PFSK-1 (cell line): ENCODE measurements around the gene MSTN.

Experiments
- FOXP2 ChIP-seq: optimal IDR thresholded peaks from 2 replicates; pipeline ENCODE3; 2011; ENCODE audit warnings: borderline replicate concordance, control low read depth, inconsistent platforms; ENCODE audit not compliant: insufficient read depth; ENCODE audit errors: extremely low read length, extremely low read depth
- POLR2AphosphoS5 ChIP-seq: IDR thresholded peaks from 2 replicates; pipeline ENCODE4 v1.6.1; 2012; ENCODE audit warnings: low read depth, mild to moderate bottlenecking, control low read depth, low read length, moderate library complexity
- REST ChIP-seq, 2 experiments: IDR thresholded peaks; 2 replicates each; pipeline versions ENCODE4 v1.6.1 to v1.8.0; 2011 to 2012; ENCODE audit warnings: low read depth in 2 of 2, low read length in 2 of 2, control low read depth in 1 of 2, inconsistent platforms in 1 of 2, mild to moderate bottlenecking in 1 of 2, moderate library complexity in 1 of 2; ENCODE audit not compliant: insufficient read depth in 1 of 2
- SIN3A ChIP-seq: IDR thresholded peaks from 2 replicates; pipeline ENCODE4 v1.6.1; 2012; ENCODE audit warnings: mild to moderate bottlenecking, low read length, moderate library complexity, borderline replicate concordance; ENCODE audit not compliant: insufficient read depth
- TAF1 ChIP-seq: IDR thresholded peaks from 2 replicates; pipeline ENCODE4 v1.6.1; 2012; ENCODE audit warnings: low read length, control low read depth, borderline replicate concordance; ENCODE audit not compliant: insufficient read depth

Gene MSTN

GRCh38 chr2:190044866-190045265 lies 17.7 kb downstream of the MSTN start:
- TF ChIP-seq FOXP2 (no peak), POLR2AphosphoS5 (no peak), REST (IDR thresholded peaks at IDR 0.05; ENCODE audit: insufficient read depth in 1 of 2, low read depth in 2 of 2, low read length in 2 of 2) (no peak), SIN3A (no peak), TAF1 (no peak)

- TF ChIP-seq FOXP2 (no peak), POLR2AphosphoS5 (no peak), REST (IDR thresholded peaks at IDR 0.05; ENCODE audit: insufficient read depth in 1 of 2, low read depth in 2 of 2, low read length in 2 of 2) (no peak), SIN3A (no peak), TAF1 (no peak)
Observed at GRCh38 chr2:190043441-190043840, 19.1 kb downstream of the MSTN start.

GRCh38 chr2:190036071-190036470 lies 26.5 kb downstream of the MSTN start:
- no peak for TF ChIP-seq FOXP2
- no peak for TF ChIP-seq POLR2AphosphoS5
- TF ChIP-seq TAF1 = no peak
- no peak for TF ChIP-seq SIN3A
- no peak for TF ChIP-seq REST (IDR thresholded peaks at IDR 0.05; ENCODE audit: insufficient read depth in 1 of 2, low read depth in 2 of 2, low read length in 2 of 2)

- TF ChIP-seq FOXP2 = no peak
- no peak for TF ChIP-seq SIN3A
- no peak for TF ChIP-seq REST (IDR thresholded peaks at IDR 0.05; ENCODE audit: insufficient read depth in 1 of 2, low read depth in 2 of 2, low read length in 2 of 2)
- TF ChIP-seq TAF1 = no peak
- TF ChIP-seq POLR2AphosphoS5 = no peak
Observed at GRCh38 chr2:190031969-190032618, 30.4 kb downstream of the MSTN start.

GRCh38 chr2:190023860-190024259 lies 38.7 kb downstream of the MSTN start:
- TF ChIP-seq TAF1 (no peak), REST (IDR thresholded peaks at IDR 0.05; ENCODE audit: insufficient read depth in 1 of 2, low read depth in 2 of 2, low read length in 2 of 2) (peak in 1 of 2 experiments; percentile 51; a peak in 1 of 4 replicates), POLR2AphosphoS5 (no peak), SIN3A (no peak), FOXP2 (no peak)
